Measurements from ENCODE around the gene PUS7.
"Not testable (repeated sequence)": the region's sequence is repeated elsewhere in the genome, so short reads cannot be mapped to it uniquely, and the experiment has no call there.

Gene PUS7, protein sequence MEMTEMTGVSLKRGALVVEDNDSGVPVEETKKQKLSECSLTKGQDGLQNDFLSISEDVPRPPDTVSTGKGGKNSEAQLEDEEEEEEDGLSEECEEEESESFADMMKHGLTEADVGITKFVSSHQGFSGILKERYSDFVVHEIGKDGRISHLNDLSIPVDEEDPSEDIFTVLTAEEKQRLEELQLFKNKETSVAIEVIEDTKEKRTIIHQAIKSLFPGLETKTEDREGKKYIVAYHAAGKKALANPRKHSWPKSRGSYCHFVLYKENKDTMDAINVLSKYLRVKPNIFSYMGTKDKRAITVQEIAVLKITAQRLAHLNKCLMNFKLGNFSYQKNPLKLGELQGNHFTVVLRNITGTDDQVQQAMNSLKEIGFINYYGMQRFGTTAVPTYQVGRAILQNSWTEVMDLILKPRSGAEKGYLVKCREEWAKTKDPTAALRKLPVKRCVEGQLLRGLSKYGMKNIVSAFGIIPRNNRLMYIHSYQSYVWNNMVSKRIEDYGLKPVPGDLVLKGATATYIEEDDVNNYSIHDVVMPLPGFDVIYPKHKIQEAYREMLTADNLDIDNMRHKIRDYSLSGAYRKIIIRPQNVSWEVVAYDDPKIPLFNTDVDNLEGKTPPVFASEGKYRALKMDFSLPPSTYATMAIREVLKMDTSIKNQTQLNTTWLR

DNA sequence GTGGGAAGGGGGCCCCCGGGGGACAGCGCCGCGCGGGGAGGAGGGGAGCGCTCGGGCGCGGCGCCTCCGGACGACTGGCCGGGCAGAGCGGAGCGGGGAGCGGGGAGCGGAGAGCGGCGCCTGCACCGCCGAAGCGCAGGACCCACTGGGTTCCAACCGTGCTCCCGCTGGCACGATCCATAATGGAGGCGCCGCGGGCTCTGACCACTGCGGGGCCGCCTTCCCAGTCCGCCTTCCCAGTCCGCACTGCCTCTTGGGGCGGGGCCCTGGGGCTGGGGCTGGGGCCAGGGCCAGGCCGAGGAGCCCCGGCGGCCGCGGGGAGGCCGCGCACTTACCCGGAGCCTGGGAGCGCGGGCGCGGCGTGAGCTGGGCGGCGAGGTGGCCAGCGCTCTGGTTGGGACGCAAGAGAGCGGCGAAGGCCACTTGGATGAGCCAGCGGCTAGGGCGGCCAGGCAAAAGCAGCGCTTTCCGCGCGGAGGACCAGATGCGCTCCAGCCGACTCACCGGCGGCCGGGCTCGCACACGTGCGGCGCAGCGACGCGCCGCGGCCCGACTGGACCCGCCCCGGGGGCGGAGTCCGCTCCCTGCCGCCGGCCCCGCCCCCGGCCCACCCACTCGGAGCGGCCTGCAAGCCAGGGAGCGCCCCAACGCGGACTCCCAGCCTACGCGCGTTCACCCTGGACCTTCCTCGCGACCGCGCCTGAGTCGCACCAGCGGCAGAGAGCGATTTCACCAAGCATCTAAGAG lies at the start of gene PUS7:
PUS7 (minus strand) TSS at position 555 of the 747 bp plus-strand sequence. CDS start 13,759 bp downstream, outside the sequence.
- DNase-seq (ENCODE audit: low spot score): peak; percentile 98

DNA sequence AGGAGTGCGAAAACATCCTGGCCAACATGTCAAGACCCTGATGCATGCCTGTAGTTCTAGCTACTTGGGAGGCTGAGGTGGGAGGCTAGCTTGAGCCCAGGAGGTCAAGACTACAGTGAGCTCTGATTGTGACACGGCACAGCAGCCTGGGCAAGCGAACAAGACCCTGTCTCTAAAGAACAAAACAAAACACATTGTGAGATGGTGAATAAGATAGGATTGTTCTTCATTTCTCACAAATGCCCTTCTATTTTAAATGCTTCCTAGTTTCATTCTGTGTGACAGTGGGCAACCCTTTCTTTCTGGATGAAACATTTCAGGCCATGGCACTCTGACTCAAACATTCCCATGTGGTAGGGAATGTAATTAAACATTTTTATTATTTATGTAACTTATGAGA lies 45.8 kb upstream of the PUS7 start:
- no peak for DNase-seq (ENCODE audit: low spot score)

DNA sequence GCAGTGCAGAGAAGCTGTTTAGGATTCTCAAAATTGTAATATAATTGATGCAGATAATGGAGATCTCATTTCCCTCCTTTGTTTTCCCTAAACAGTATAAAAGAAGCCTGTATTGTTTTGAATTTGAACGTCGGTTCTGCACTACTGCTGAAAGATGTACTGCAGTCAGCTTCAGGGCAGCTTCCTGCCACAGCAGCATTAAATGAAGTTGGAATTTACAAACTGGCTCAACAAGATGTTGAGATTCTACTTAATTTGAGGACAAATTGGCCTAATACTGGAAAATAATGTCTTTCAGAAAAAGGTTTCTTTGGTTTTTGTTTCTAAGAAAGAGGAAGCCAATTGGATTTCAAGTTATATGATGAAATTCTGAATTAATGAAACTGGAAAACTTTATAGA lies 45.0 kb upstream of the PUS7 start:
- no peak for DNase-seq (ENCODE audit: low spot score)

DNA sequence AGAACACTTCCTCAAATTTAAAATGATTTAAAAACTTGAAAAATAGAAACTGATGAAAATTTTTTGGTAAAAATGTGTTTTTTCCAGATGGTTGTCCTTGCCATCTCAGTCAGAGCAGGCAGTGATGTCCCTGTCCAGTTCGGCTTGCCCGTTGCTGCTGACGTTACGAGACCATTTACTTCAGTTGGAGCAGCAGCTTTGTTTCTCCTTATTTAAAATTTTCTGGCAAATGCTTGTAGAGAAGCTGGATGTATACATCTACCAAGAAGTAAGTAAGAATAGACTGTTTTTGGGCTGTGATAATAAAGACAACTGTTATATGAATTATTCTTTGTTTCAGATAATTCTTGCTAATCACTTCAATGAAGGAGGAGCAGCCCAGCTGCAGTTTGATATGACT lies 43.1 kb upstream of the PUS7 start:
- no peak for DNase-seq (ENCODE audit: low spot score)

DNA sequence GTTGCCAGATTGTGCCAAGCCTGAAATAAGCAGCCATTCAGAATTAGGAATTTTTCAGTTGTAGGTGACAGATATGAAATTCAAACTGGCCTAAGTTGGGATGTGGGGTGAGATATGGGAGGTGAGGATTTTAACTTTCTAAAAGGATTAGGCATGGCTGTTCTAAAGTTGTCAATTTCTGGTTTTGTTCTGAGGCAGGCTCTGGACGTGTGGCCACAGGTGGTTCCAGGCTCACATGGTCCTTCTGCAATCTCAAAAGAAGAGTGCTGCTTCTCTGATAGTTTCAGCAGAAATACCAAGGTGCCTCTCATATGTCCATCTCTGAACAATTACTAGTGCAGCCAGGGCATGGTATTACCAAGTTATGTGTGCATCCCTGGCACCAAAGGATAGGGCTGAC lies 37.9 kb upstream of the PUS7 start:
- DNase-seq (ENCODE audit: low spot score): no peak

DNA sequence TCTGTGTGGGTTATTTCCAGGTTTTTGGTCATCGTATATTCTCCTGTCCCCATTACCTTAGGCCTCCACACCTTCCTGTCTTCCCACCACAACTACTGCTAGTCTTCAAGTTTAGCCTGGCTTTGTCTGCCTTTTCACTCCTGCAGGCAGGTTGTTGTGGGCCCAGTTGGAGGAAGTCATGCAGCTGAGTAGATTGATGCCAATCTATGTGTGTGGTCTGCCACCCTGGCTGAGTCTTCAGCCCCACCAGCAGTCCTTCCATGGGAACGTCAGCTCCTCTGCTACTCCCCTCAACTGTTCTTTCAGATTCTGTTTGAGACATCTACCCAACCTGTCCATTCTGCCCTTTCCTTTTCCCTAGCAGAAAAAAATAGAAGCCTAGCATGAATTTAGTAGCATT lies 16.3 kb upstream of the PUS7 start:
- no peak for DNase-seq (ENCODE audit: low spot score)

DNA sequence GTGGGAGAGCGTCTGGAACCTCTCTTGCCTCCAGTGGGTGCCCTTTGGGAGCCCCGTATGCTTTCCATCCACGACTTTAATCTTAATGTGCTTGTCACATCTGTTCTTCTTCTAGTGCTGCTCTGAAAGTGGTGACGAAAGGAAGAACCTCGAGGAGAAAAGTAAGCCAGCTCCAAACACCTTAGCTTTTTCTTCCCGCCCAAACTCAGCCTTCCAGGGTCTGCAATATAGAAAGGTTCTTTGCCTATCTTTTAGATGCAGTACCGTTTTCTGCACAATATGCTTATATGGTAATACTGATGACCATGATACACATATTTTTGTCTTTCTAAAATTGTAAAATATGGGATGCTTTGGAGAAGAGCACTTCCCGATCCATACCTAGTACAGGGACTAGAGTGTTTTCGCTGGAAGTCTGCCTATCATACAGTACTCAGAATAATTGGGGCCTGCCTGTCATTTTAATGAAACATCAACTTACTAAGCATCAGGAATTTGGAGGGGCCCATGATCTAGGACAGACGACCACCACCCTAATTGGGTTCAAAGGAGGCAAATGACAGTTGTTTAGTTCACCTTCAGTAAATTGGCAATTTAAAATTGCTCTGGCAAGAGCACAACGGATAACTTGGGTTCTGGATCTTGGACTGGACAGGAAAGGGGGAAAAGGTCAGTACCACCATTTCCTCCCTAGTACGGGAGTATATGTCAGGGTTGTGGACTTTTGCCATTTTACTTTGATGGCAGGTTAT lies 10.8 kb upstream of the PUS7 start:
- DNase-seq (ENCODE audit: low spot score): no peak

DNA sequence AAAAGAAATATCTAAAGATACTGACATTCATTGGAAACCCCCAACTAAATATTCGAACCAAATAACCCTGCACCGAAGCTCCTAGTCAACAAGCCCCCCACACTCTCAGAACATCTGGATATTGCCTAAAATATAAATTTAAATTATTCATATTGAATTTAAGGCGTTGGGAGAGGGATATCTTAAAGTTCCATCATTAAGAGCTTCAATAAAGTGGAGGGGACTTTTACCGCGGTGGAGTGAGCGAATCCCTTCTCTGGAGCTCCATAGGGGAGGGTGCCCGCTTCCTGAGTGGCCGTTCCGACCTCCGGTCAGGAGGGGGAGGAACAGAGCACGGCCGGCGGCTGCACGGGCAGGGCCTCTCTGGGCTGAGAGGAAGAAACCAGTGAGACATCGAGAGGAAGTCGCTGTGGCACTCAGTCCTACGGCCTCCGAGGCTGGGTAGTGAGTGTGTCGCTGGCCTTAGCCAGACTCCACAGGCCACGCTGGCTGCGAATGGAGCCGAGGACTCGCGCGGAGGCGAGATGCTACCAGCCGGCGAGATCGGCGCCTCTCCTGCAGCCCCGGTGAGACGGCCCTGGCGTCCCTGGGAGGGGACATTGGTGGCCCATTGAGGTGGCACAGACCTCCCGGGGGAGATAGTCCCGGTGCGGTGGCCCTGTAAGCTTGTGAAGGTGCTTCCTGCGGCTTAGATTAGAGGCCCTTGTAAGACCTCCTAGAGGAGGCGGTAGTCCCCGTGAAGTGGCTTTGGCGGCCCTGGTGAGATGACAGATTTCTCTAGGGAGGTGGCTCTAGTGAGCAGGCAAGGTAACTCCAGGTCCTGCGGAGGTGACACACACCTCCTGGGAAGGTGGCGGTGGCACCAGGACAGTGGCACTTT lies 10.0 kb upstream of the PUS7 start, which contains the start of gene RINT1:
RINT1 (plus strand) TSS at position 410 of the 880 bp plus-strand sequence; CDS start at position 525, 115 bp downstream.
- DNase-seq (ENCODE audit: low spot score): peak; percentile 96

DNA sequence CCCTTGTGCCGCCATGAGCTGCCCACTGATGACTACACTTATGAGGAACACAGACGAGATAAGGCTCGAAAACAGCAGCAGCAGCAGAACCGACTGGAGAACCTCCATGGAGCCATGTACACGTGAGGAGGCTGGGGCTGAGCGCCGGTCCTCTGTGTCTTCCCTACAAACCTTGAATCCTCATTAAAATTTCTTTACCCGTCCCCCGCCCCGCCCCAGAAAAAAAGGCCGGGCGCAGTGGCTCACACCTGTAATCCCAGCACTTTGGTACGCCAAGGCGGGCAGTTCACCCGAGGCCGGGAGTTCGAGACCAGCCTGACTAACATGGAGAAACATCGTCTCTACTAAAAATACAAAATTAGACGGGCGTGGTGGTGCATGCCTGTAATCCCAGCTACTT lies 8.5 kb upstream of the PUS7 start:
- DNase-seq (ENCODE audit: low spot score): no peak

DNA sequence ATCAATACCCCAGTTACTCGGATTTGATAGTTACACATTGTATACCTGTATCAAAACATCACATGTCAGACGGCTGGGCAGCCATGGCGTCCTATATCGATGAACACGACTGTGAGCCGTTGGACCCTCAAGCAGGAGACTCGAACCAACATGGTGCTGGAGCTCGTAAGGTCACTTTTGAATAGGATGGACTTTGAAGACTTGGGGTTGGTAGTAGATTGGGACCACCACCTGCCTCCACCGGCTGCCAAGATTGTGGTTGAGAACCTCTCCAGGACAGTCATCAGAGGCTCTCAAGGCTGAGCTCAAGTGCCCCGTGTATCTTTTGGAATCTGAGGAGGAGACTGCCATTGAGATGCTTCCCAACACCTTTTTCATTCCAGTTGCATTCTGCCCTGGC lies 8.1 kb upstream of the PUS7 start:
- no peak for DNase-seq (ENCODE audit: low spot score)

DNA sequence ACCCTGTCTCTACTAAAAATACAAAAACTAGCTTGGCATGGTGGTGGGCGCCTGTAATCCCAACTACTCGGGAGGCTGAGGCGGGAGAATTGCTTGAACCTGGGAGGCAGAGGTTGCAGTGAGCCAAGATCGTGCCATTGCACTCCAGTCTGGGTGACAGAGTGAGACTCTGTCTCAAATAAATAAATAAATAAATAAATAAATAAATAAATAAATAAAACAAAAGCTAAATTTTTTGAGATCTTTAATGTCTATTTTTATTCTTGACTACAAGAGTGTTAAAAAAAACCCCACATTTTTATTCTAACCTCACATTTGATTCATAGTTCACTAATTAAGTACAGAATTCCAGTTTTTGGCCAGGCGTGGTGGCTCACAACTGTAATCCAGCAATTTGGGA lies 5.7 kb upstream of the PUS7 start:
- not testable (repeated sequence) for DNase-seq (ENCODE audit: low spot score)

DNA sequence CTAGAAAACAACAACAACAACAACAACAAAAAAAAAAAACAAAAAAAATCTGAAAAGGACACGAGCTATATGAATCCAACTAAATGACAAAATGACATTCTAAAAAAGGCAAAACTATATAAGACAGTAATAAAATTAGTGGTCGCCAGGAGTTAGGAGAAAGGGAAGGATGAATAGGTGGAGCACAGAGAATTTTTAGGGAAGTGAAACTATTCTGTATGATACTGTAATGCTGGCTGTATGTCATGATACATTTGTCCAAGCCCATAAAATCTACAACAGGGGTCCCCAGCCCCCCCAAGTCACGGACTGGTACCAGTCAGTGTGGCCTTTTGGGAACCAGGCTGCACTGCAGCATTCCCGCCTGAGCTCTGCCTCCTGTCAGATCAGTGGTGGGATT lies 2.8 kb upstream of the PUS7 start:
- no peak for DNase-seq (ENCODE audit: low spot score)

DNA sequence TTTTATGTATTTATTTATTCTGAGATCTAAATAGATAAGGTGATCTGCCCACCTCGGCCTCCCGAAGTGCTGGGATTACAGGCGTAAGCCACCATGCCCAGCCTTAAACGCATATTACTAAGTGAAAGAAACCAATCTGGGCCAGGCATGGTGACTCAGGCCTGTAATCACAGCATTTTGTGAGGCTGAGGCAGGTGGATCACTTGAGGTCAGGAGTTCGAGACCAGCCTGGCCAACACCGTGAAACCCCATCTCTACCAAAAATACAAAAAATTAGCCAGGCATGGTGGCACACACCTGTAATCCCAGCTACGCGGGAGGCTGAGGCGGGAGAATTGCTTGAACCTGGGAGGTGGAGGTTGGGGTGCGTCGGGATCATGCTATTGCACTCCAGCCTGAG lies 2.4 kb upstream of the PUS7 start:
- DNase-seq (ENCODE audit: low spot score): not testable (repeated sequence)

DNA sequence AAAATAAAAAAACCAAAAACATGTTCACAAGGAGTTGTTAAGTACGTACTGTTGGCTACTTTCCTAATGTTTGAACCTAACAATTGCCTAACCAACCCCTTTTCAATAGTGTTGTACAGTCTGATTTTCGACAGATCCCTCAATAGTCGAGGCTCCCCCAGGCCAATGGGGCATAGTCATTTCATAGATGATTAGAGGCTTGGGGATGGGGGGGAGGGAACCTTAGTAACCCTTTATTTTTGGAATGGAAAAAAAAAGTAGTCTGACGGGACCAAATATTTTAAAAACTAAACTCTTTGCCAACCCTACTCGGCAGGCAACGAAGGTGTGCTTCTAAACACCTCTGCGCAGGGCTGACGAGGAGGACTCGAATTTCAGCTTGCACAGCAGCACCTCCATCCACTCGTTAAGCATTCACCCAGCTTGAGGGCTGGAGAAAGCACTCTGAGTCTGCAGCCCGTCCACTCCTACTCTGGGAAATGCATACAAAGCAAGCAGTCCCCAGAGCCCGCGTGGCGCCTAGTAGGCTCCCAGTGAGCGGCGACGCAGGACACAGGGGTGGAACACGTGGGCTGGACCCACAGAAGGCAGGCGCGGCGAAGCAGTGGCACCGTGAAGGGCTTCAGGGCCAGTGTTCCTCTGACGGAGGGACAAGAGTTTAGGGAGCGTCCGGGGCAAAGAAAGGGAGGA lies 899 bp downstream of the PUS7 start:
- DNase-seq (ENCODE audit: low spot score): peak; percentile 13

DNA sequence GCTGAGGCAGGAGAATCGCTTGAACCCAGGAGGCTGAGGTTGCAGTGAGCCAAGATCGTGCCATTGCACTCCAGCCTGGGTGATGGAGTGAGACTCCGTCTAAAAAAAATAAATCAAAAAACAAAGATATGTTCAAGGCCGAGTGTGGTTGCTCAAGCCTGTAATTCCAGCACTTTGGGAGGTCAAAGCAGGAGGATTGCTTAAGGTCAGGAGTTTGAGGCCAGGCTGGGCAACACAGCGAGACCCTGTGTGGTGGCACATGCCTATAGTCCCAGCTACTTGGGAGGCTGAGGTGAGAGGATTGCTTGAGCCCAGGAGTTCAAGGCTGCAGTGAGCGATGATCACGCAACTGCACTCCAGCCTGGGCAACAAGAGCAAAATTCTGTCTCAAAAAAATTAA lies 1.5 kb downstream of the PUS7 start:
- DNase-seq (ENCODE audit: low spot score): not testable (repeated sequence)

DNA sequence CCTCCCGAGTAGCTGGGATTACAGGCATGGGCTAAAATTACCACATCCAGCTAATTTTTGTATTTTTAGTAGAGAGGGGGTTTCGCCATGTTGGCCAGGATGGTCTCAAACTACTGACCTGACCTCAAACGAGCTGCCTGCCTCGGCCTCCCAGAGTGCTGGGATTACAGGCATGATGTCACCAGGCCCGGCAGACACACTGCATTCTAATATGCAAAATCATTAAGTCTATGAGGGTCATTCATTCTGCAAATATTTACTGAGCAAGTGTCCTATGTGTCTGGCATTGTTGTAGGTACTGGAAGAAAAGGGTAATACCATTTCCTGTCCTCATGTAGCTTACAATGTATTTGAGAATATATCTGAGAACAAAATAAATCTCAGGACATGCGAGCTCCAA lies 2.7 kb downstream of the PUS7 start:
- no peak for DNase-seq (ENCODE audit: low spot score)

DNA sequence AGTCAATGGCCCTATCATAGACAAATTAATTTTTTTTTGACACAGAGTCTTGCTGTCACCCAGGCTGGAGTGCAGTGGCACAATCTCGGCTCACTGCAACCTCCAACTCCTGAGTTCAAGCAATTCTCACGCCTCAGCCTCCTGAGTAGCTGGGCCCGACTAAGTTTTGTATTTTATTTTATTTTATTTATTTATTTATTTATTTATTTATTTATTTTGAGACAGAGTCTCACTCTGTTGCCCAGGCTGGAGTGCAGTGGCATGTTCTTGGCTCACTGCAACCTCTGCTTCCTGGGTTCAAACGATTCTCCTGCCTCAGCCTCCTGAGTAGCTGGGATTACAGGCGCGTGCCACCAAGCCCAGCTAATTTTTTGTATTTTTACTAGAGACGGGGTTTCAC lies 6.5 kb downstream of the PUS7 start:
- DNase-seq (ENCODE audit: low spot score): not testable (repeated sequence)

DNA sequence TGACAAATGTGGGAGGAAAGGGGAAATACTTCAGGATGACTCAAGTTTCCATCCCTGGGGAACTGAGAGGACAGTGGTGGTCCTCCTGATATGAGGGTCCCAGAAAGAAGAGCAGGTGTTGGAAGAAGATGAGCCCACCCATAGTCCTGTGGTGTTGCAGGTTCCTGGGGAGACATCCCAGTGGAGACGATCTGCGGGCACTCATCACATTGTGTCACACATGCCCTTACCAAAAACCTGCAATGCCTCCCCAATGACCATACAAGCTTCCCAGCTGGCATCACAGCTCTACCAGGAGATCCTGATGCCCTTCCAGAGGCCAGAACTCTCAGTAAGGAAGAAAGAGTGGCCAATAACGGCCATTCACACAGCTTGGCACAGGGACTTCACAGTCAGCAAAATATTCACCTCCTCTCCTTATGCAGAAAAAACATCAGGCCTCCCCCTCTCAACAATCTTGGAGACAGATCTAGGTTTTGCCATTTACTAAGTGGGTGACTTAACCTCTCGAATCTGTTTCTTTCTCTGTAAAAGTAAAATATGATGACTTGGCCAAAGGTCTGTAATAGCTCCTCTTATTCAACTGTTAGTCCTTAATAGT lies 9.0 kb downstream of the PUS7 start:
- no peak for DNase-seq (ENCODE audit: low spot score)

DNA sequence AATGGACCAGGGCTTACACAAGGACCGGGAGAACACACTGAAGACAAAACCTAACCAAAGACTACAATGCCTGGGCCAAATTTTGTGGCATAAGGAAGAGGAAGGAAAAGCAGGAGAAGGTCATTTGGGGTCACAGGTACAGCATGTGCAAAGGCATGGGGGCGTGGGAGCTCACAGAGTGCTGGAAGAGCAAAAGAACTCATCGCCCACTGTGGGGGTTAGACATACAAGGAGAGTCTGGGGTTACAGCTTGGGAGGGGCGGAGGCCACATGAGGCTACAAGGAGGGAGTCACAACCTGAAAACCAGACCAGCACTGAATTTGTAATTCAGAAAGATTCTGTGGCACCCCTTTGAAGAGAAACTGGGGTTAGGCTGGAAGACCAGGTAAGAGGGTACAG lies 9.7 kb downstream of the PUS7 start:
- no peak for DNase-seq (ENCODE audit: low spot score)

DNA sequence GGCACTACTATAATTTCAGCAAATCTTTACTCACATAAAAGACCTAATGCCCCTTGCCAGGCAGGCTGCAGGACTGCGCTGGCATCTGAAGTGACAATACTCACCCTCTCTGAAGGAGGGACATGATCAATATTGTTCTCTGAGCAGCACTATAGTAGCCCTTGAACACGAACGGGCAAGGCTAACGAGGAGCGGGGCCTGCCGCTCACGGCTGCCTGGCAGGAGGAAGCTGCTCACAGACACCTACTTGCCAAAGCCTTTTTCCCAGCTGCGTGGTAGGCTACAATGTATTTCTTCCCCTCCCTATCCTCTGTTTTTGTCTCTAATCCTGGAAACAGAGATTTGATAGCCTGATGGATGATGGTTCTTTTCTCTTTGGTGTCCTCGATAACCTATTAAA lies 19.9 kb downstream of the PUS7 start:
- no peak for DNase-seq (ENCODE audit: low spot score)

All from GM03348 (cell line).